Measurements from ENCODE around the gene STXBP4.

Gene STXBP4

GRCh38 chr17:55168958-55169687, 200.6 kb downstream of the STXBP4 start:
- H2BK120ac ChIP-seq (ENCODE audit: insufficient read depth, low read length, poor library complexity) = no peak overlapping the region
- no peaks in the 10 kb centered on the region for H3K27me3 ChIP-seq (ENCODE audit: insufficient read depth, low read length)
- no peak overlapping the region for H3K4ac ChIP-seq (ENCODE audit: low read depth, low read length)
- no peaks in the 10 kb centered on the region for H3K36me3 ChIP-seq (ENCODE audit: control insufficient read depth in 1 of 2, insufficient read depth in 2 of 2, low read length in 2 of 2)
- H3K4me2 ChIP-seq (ENCODE audit: low read length) = no peak overlapping the region
- no peak overlapping the region for H4K8ac ChIP-seq (ENCODE audit: low read depth, low read length)
- no peaks in the 10 kb centered on the region for H3K9me3 ChIP-seq (ENCODE audit: insufficient read depth, low read depth, low read length)
- WGBS (ENCODE audit: extremely low coverage, insufficient coverage, insufficient read length) = no CpG with 5 or more reads among the region's 5 CpGs
- DNase-seq = no peak
- no peak overlapping the region for H3K14ac ChIP-seq (ENCODE audit: low read length)
- H4K12ac ChIP-seq (ENCODE audit: low read depth, low read length) = no peak overlapping the region
- H3K27ac ChIP-seq (ENCODE audit: low read depth, low read length) = no peak overlapping the region
- no peak overlapping the region for H3K23ac ChIP-seq (ENCODE audit: low read length)
- H2AK5ac ChIP-seq (ENCODE audit: low read length) = no peak overlapping the region
- no peak overlapping the region for H4K91ac ChIP-seq (ENCODE audit: low read depth, low read length)
- no peak overlapping the region for H3K9ac ChIP-seq (ENCODE audit: low read length)
- H3K18ac ChIP-seq (ENCODE audit: low read length) = no peak overlapping the region
- no peak overlapping the region for H2BK5ac ChIP-seq (ENCODE audit: low read depth, low read length, poor library complexity)
- H3K4me3 ChIP-seq (ENCODE audit: low read depth, low read length) = no peak overlapping the region
- no peaks in the 10 kb centered on the region for H3K79me1 ChIP-seq (ENCODE audit: low read length)
- H2BK12ac ChIP-seq (ENCODE audit: low read length) = no peak overlapping the region
- H3K79me2 ChIP-seq (ENCODE audit: control insufficient read depth, insufficient read depth, low read length, poor library complexity) = no peaks in the 10 kb centered on the region
- no peaks in the 10 kb centered on the region for H3K4me1 ChIP-seq (ENCODE audit: control insufficient read depth in 1 of 2, insufficient read depth in 2 of 2, low read length in 2 of 2)
- no peak overlapping the region for H2AFZ ChIP-seq (ENCODE audit: insufficient read depth, low read length, poor library complexity)

DNA sequence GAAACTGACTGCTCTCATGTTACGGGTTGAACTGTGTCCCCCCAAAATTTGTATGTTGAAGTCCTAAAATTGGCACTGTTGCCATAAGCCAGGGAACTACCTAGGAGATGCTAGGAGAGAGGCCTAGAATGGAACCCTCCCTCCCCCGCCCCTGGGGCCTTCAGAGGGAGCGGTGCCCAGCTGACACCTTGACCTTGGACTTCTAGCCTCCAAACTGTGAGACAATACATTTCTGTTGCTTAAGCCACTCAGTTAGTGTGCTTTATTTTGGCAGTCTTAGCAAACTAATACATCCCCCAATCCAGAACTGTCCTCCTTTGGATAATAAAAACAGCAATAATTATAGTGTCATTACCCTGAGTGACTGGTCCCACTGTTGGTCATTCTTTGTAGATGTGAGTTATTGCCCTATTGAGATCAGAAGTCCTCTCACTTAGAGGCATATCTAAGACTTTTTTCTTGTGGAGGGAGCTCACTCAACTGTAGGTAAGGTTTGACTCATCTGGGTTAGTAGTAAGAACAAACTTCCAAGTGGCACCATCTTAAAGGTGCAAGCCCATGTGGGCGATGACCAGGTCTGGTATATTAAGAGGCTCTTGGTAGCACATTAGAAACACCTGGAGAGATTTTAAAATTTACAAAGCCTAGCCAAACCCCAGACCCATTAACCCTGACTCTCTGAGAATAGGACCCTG, 203.2 kb downstream of the STXBP4 start:
- Histone ChIP-seq H3K4me1 (ENCODE audit: control insufficient read depth in 1 of 2, insufficient read depth in 2 of 2, low read length in 2 of 2) (no peaks in the 10 kb centered on the region), H3K4ac (ENCODE audit: low read depth, low read length) (no peak overlapping the region), H2AFZ (ENCODE audit: insufficient read depth, low read length, poor library complexity) (no peak overlapping the region), H3K23ac (ENCODE audit: low read length) (no peak overlapping the region), H2AK5ac (ENCODE audit: low read length) (no peak overlapping the region), H3K18ac (ENCODE audit: low read length) (no peak overlapping the region), H2BK12ac (ENCODE audit: low read length) (no peak overlapping the region), H3K36me3 (ENCODE audit: control insufficient read depth in 1 of 2, insufficient read depth in 2 of 2, low read length in 2 of 2) (no peaks in the 10 kb centered on the region), H3K27me3 (ENCODE audit: insufficient read depth, low read length) (no peaks in the 10 kb centered on the region), H4K12ac (ENCODE audit: low read depth, low read length) (no peak overlapping the region), H3K79me1 (ENCODE audit: low read length) (no peaks in the 10 kb centered on the region), H2BK120ac (ENCODE audit: insufficient read depth, low read length, poor library complexity) (no peak overlapping the region), H3K79me2 (ENCODE audit: control insufficient read depth, insufficient read depth, low read length, poor library complexity) (no peaks in the 10 kb centered on the region), H3K4me2 (ENCODE audit: low read length) (no peak overlapping the region), H4K8ac (ENCODE audit: low read depth, low read length) (no peak overlapping the region), H4K91ac (ENCODE audit: low read depth, low read length) (no peak overlapping the region), H3K9me3 (ENCODE audit: insufficient read depth, low read depth, low read length) (no peaks in the 10 kb centered on the region), H3K27ac (ENCODE audit: low read depth, low read length) (no peak overlapping the region), H3K14ac (ENCODE audit: low read length) (no peak overlapping the region), H2BK5ac (ENCODE audit: low read depth, low read length, poor library complexity) (no peak overlapping the region), H3K4me3 (ENCODE audit: low read depth, low read length) (no peak overlapping the region), H3K9ac (ENCODE audit: low read length) (no peak overlapping the region)
- no peak for DNase-seq
- no CpG with 5 or more reads among the region's 4 CpGs for WGBS (ENCODE audit: extremely low coverage, insufficient coverage, insufficient read length)

GRCh38 chr17:55172612-55173011, 204.0 kb downstream of the STXBP4 start:
- H3K4ac ChIP-seq (ENCODE audit: low read depth, low read length) = no peak overlapping the region
- no peaks in the 10 kb centered on the region for H3K36me3 ChIP-seq (ENCODE audit: control insufficient read depth in 1 of 2, insufficient read depth in 2 of 2, low read length in 2 of 2)
- H4K12ac ChIP-seq (ENCODE audit: low read depth, low read length) = no peak overlapping the region
- no peaks in the 10 kb centered on the region for H3K4me1 ChIP-seq (ENCODE audit: control insufficient read depth in 1 of 2, insufficient read depth in 2 of 2, low read length in 2 of 2)
- no peak for DNase-seq
- H3K18ac ChIP-seq (ENCODE audit: low read length) = no peak overlapping the region
- H2AFZ ChIP-seq (ENCODE audit: insufficient read depth, low read length, poor library complexity) = no peak overlapping the region
- no peak overlapping the region for H2BK5ac ChIP-seq (ENCODE audit: low read depth, low read length, poor library complexity)
- H2BK120ac ChIP-seq (ENCODE audit: insufficient read depth, low read length, poor library complexity) = no peak overlapping the region
- no peak overlapping the region for H2AK5ac ChIP-seq (ENCODE audit: low read length)
- no peak overlapping the region for H4K91ac ChIP-seq (ENCODE audit: low read depth, low read length)
- H3K27ac ChIP-seq (ENCODE audit: low read depth, low read length) = no peak overlapping the region
- H3K27me3 ChIP-seq (ENCODE audit: insufficient read depth, low read length) = no peaks in the 10 kb centered on the region
- H3K79me2 ChIP-seq (ENCODE audit: control insufficient read depth, insufficient read depth, low read length, poor library complexity) = no peaks in the 10 kb centered on the region
- H3K9ac ChIP-seq (ENCODE audit: low read length) = no peak overlapping the region
- no peak overlapping the region for H3K23ac ChIP-seq (ENCODE audit: low read length)
- no peaks in the 10 kb centered on the region for H3K9me3 ChIP-seq (ENCODE audit: insufficient read depth, low read depth, low read length)
- H4K8ac ChIP-seq (ENCODE audit: low read depth, low read length) = no peak overlapping the region
- no peak overlapping the region for H3K14ac ChIP-seq (ENCODE audit: low read length)
- no peaks in the 10 kb centered on the region for H3K79me1 ChIP-seq (ENCODE audit: low read length)
- H2BK12ac ChIP-seq (ENCODE audit: low read length) = no peak overlapping the region
- no peak overlapping the region for H3K4me2 ChIP-seq (ENCODE audit: low read length)
- WGBS (ENCODE audit: extremely low coverage, insufficient coverage, insufficient read length) = no CpG with 5 or more reads among the region's 2 CpGs
- no peak overlapping the region for H3K4me3 ChIP-seq (ENCODE audit: low read depth, low read length)

DNA sequence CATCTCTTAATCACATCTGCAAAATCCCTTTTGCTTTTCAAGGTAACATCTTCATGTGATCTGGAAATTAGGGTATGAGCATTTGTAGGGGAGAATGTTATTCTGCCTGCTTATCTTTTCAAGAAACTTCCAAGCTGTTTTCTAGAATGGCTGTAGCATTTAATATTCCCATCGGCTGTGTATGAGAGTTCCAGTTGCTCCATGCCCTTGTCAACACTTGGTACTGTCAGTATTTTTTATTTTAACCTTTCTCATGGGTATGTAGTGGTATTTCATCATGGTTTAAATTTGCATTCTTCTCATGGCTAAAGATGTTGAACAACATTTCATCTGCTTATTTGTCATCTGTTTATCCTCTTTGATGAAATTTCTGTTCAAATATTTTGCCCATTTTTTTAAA, 205.6 kb downstream of the STXBP4 start:
- WGBS (ENCODE audit: extremely low coverage, insufficient coverage, insufficient read length) = no CpG with 5 or more reads among the region's 1 CpG
- Histone ChIP-seq H2BK120ac (ENCODE audit: insufficient read depth, low read length, poor library complexity) (no peak overlapping the region), H3K9ac (ENCODE audit: low read length) (no peak overlapping the region), H3K4me3 (ENCODE audit: low read depth, low read length) (no peak overlapping the region), H3K4me2 (ENCODE audit: low read length) (no peak overlapping the region), H3K14ac (ENCODE audit: low read length) (no peak overlapping the region), H3K9me3 (ENCODE audit: insufficient read depth, low read depth, low read length) (no peaks in the 10 kb centered on the region), H4K12ac (ENCODE audit: low read depth, low read length) (no peak overlapping the region), H3K27ac (ENCODE audit: low read depth, low read length) (no peak overlapping the region), H3K4me1 (ENCODE audit: control insufficient read depth in 1 of 2, insufficient read depth in 2 of 2, low read length in 2 of 2) (no peaks in the 10 kb centered on the region), H4K91ac (ENCODE audit: low read depth, low read length) (no peak overlapping the region), H4K8ac (ENCODE audit: low read depth, low read length) (no peak overlapping the region), H2AFZ (ENCODE audit: insufficient read depth, low read length, poor library complexity) (no peak overlapping the region), H3K79me2 (ENCODE audit: control insufficient read depth, insufficient read depth, low read length, poor library complexity) (no peaks in the 10 kb centered on the region), H3K18ac (ENCODE audit: low read length) (no peak overlapping the region), H2AK5ac (ENCODE audit: low read length) (no peak overlapping the region), H3K36me3 (ENCODE audit: control insufficient read depth in 1 of 2, insufficient read depth in 2 of 2, low read length in 2 of 2) (no peaks in the 10 kb centered on the region), H3K4ac (ENCODE audit: low read depth, low read length) (no peak overlapping the region), H3K27me3 (ENCODE audit: insufficient read depth, low read length) (no peaks in the 10 kb centered on the region), H2BK12ac (ENCODE audit: low read length) (no peak overlapping the region), H2BK5ac (ENCODE audit: low read depth, low read length, poor library complexity) (no peak overlapping the region), H3K79me1 (ENCODE audit: low read length) (no peaks in the 10 kb centered on the region), H3K23ac (ENCODE audit: low read length) (no peak overlapping the region)
- peak in 1 of 2 donors; percentile 12 for DNase-seq

Data from trophoblast cell (in vitro differentiated cells and primary cell).